Measurements from ENCODE around the gene TBXA2R. TPM values are rescaled to one million over a fixed set of nuclear protein-coding genes. Genes with fewer than 3 reads are reported as not detected.

The TBXA2R gene
- total RNA-seq, 4 donors from 2014 or later: 4.8 to 17.2 (median 7.7) TPM

GRCh38 chr19:3607303-3608078 is 816 bp upstream of the TBXA2R start:
- H3K36me3 ChIP-seq: peaks cover 5 to 19% (median 18%) of the 10 kb centered on the region in 4 donors
- no peaks in the 10 kb centered on the region for H3K27me3 ChIP-seq
- DNase-seq (ENCODE audit: extremely low spot score): no peak
- WGBS: 29% methylated on average over 19 of the region's 22 CpGs
- H3K27ac ChIP-seq (replicated peaks in 1 of 4): peak overlapping the region; percentile 77 to 87 (median 86)
- H3K9me3 ChIP-seq: no peaks in the 10 kb centered on the region
- H3K4me3 ChIP-seq: peak overlapping the region; percentile 57 to 83 (median 66)
- H3K4me1 ChIP-seq: peaks cover 56 to 84% (median 82%) of the 10 kb centered on the region in 4 donors
- intact Hi-C loops (cut with DNase I): no loop called here
- TF ChIP-seq POLR2AphosphoS5 (IDR thresholded peaks at IDR 0.05) (peak; percentile 10 to 16), POLR2A (IDR thresholded peaks at IDR 0.05; ENCODE audit: low read depth) (no peak), CTCF (IDR thresholded peaks at IDR 0.05) (no peak)

- 14% methylated on average over 7 of the region's 35 CpGs for WGBS
- peak overlapping the region; percentile 57 to 83 (median 66) for H3K4me3 ChIP-seq
- H3K27me3 ChIP-seq: no peaks in the 10 kb centered on the region
- DNase-seq (ENCODE audit: extremely low spot score): no peak
- peak overlapping the region; percentile 77 to 87 (median 86) for H3K27ac ChIP-seq (replicated peaks in 1 of 4)
- H3K4me1 ChIP-seq: peaks cover 56 to 80% (median 78%) of the 10 kb centered on the region in 4 donors
- intact Hi-C loops (cut with DNase I): no loop called here
- H3K36me3 ChIP-seq: peaks cover 0 to 6% (median 6%) of the 10 kb centered on the region in 4 donors
- no peak for TF ChIP-seq CTCF (IDR thresholded peaks at IDR 0.05)
- TF ChIP-seq POLR2AphosphoS5 (IDR thresholded peaks at IDR 0.05): no peak
- TF ChIP-seq EP300 (IDR thresholded peaks at IDR 0.05): no peak
- no peaks in the 10 kb centered on the region for H3K9me3 ChIP-seq
These were observed 443 bp downstream of the TBXA2R start for GRCh38 chr19:3606174-3606689.

GRCh38 chr19:3605770-3606169 is 905 bp downstream of the TBXA2R start:
- H3K4me1 ChIP-seq: peaks cover 56 to 79% (median 78%) of the 10 kb centered on the region in 4 donors
- WGBS: 41% methylated on average over 5 of the region's 5 CpGs

GRCh38 chr19:3605361-3605760 is 1.3 kb downstream of the TBXA2R start:
- Histone ChIP-seq H3K36me3 (peaks cover 0 to 2% (median under 1%) of the 10 kb centered on the region in 4 donors), H3K27ac (replicated peaks in 1 of 4) (peak overlapping the region in 3 of 4 donors; percentile 77 to 86 (median 85)), H3K4me1 (peaks cover 56 to 77% (median 76%) of the 10 kb centered on the region in 4 donors), H3K4me3 (peak overlapping the region; percentile 57 to 83 (median 66)), H3K27me3 (no peaks in the 10 kb centered on the region), H3K9me3 (no peaks in the 10 kb centered on the region)
- TF ChIP-seq POLR2AphosphoS5 (IDR thresholded peaks at IDR 0.05) (no peak), EP300 (IDR thresholded peaks at IDR 0.05) (no peak), POLR2A (IDR thresholded peaks at IDR 0.05; ENCODE audit: low read depth) (no peak), CTCF (IDR thresholded peaks at IDR 0.05) (no peak)
- WGBS: 40% methylated on average over 3 of the region's 3 CpGs
- no peak for DNase-seq (ENCODE audit: extremely low spot score)
- intact Hi-C loops (cut with DNase I): no loop called here

More at GRCh38 chr19:3605770-3606169, 905 bp downstream of the TBXA2R start:
- intact Hi-C loops (cut with DNase I): no loop called here
- Histone ChIP-seq H3K36me3 (peaks cover 0 to 2% (median 1%) of the 10 kb centered on the region in 4 donors), H3K27me3 (no peaks in the 10 kb centered on the region), H3K9me3 (no peaks in the 10 kb centered on the region), H3K4me3 (peak overlapping the region; percentile 57 to 83 (median 66)), H3K27ac (replicated peaks in 1 of 4) (peak overlapping the region; percentile 77 to 87 (median 86))
- DNase-seq (ENCODE audit: extremely low spot score): no peak
- no peak for TF ChIP-seq POLR2A (IDR thresholded peaks at IDR 0.05; ENCODE audit: low read depth)
- TF ChIP-seq CTCF (IDR thresholded peaks at IDR 0.05): no peak
- TF ChIP-seq EP300 (IDR thresholded peaks at IDR 0.05): no peak
- TF ChIP-seq POLR2AphosphoS5 (IDR thresholded peaks at IDR 0.05): no peak
